Measurements from ENCODE around the gene VILL. TPM values are rescaled to one million over a fixed set of nuclear protein-coding genes. Genes with fewer than 3 reads are reported as not detected.

The VILL gene
- polyA plus RNA-seq, 2 of the 4 experiments (the other 2 are of a cell fraction): 0.05 to 0.22 TPM

DNA sequence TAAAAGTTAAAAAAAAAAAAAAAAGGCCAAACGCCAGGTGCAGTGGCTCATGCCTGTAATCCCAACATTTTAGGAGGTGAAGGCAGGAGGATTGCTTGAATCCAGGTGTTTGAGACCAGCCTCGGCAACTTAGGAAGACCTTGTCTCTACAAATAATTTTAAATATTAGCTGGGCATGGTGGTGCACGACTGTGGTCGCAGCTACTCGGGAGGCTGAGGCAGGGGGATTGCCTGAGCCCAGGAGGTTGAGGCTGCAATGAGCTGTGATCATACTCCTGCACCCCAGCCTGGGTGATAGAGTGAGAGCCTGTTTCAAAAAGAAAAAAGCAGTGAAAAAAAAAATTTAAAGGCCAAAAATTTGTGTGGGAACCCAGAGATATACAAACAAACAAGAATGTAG, 45.7 kb downstream of the VILL start:
- TF ChIP-seq NPAS2 (CRISPR knock-in tag; IDR thresholded peaks at IDR 0.05; ENCODE audit: borderline replicate concordance) (no peak), CHD4 (IDR thresholded peaks at IDR 0.05; ENCODE audit: borderline replicate concordance) (no peak), ATOH8 (CRISPR knock-in tag; IDR thresholded peaks at IDR 0.05; ENCODE audit: low read depth) (no peak), HEYL (CRISPR knock-in tag; IDR thresholded peaks at IDR 0.05) (no peak), JUNB (IDR thresholded peaks at IDR 0.05) (no peak), CBX8 (IDR thresholded peaks at IDR 0.05) (no peak), GATA3 (IDR thresholded peaks at IDR 0.05; ENCODE audit: borderline replicate concordance) (no peak), USF2 (IDR thresholded peaks at IDR 0.05) (no peak), CHD2 (IDR thresholded peaks at IDR 0.05; ENCODE audit: low read length, partially characterized antibody) (no peak), MYC (IDR thresholded peaks at IDR 0.05; ENCODE audit: borderline replicate concordance, low read length) (no peak), MAX (IDR thresholded peaks at IDR 0.05) (no peak), FOSB (CRISPR knock-in tag; IDR thresholded peaks at IDR 0.05) (no peak), PHF8 (IDR thresholded peaks at IDR 0.05; ENCODE audit: borderline replicate concordance, low read depth) (no peak)
- TF ChIP-seq, protein P1, sequence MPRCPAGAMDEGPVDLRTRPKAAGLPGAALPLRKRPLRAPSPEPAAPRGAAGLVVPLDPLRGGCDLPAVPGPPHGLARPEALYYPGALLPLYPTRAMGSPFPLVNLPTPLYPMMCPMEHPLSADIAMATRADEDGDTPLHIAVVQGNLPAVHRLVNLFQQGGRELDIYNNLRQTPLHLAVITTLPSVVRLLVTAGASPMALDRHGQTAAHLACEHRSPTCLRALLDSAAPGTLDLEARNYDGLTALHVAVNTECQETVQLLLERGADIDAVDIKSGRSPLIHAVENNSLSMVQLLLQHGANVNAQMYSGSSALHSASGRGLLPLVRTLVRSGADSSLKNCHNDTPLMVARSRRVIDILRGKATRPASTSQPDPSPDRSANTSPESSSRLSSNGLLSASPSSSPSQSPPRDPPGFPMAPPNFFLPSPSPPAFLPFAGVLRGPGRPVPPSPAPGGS (IDR thresholded peaks at IDR 0.05): no peak
- ATAC-seq: no peak
- FAIRE-seq: no peak

GRCh38 chr3:38036906-38037305, 46.3 kb downstream of the VILL start:
- no peak for DNase-seq (ENCODE audit: low read depth in 1 of 2, low spot score in 1 of 2)
- H3K4me1 ChIP-seq: peaks cover 2% of the 10 kb centered on the region

More for the DNA sequence above, 45.7 kb downstream of the VILL start:
- Histone ChIP-seq H3K27ac (no peak overlapping the region), H3K4me1 (peaks cover 8% of the 10 kb centered on the region), H3K9me3 (no peaks in the 10 kb centered on the region), H3K4me3 (no peak overlapping the region), H3K4me2 (no peak overlapping the region)
- POLR2A ChIA-PET: no interaction called here
- DNase-seq (ENCODE audit: low read depth in 1 of 2, low spot score in 1 of 2): no peak
- CTCF ChIA-PET: no interaction called here
- WGBS (ENCODE audit: missing lambda C conversion rate): 80% methylated on average over 5 of the region's 5 CpGs

GRCh38 chr3:38038447-38038911, 47.9 kb downstream of the VILL start:
- CTCF ChIA-PET: no interaction called here
- DNase-seq (ENCODE audit: low read depth in 1 of 2, low spot score in 1 of 2): no peak
- no peak overlapping the region for H3K4me2 ChIP-seq
- no peak for FAIRE-seq
- H3K27ac ChIP-seq: no peak overlapping the region
- ATAC-seq: no peak
- POLR2A ChIA-PET: no interaction called here
- TF ChIP-seq CHD4 (IDR thresholded peaks at IDR 0.05; ENCODE audit: borderline replicate concordance) (no peak), NFE2L2 (conservative IDR thresholded peaks at IDR 0.05; ENCODE audit: low read length) (no peak), ZFP36 (IDR thresholded peaks at IDR 0.05; ENCODE audit: borderline replicate concordance, partially characterized antibody) (no peak), NPAS2 (CRISPR knock-in tag; IDR thresholded peaks at IDR 0.05; ENCODE audit: borderline replicate concordance) (no peak)
- WGBS (ENCODE audit: missing lambda C conversion rate): 61% methylated on average over 5 of the region's 5 CpGs
- H3K9me3 ChIP-seq: no peaks in the 10 kb centered on the region
- H3K4me1 ChIP-seq: no peaks in the 10 kb centered on the region
- H3K4me3 ChIP-seq: no peak overlapping the region

More at GRCh38 chr3:38036906-38037305, 46.3 kb downstream of the VILL start:
- POLR2A ChIA-PET: no interaction called here
- TF ChIP-seq FOSL2 (IDR thresholded peaks at IDR 0.05) (no peak), FOSL2 (CRISPR knock-in tag; IDR thresholded peaks at IDR 0.05) (no peak), TFCP2L1 (CRISPR knock-in tag; IDR thresholded peaks at IDR 0.05) (no peak), MAX (IDR thresholded peaks at IDR 0.05) (no peak), HOXB5 (CRISPR knock-in tag; IDR thresholded peaks at IDR 0.05) (no peak), ZC3H11A (IDR thresholded peaks at IDR 0.05) (no peak)
- FAIRE-seq: no peak
- CTCF ChIA-PET: no interaction called here
- H3K4me3 ChIP-seq: no peak overlapping the region
- H3K9me3 ChIP-seq: no peaks in the 10 kb centered on the region
- ATAC-seq: no peak
- WGBS (ENCODE audit: missing lambda C conversion rate): 54% methylated on average over 3 of the region's 3 CpGs
- H3K4me2 ChIP-seq: no peak overlapping the region
- H3K27ac ChIP-seq: no peak overlapping the region
